Measurements from ENCODE around the gene FNDC11.
"Not testable (repeated sequence)": the region's sequence is repeated elsewhere in the genome, so short reads cannot be mapped to it uniquely, and the experiment has no call there.

The FNDC11 gene, protein sequence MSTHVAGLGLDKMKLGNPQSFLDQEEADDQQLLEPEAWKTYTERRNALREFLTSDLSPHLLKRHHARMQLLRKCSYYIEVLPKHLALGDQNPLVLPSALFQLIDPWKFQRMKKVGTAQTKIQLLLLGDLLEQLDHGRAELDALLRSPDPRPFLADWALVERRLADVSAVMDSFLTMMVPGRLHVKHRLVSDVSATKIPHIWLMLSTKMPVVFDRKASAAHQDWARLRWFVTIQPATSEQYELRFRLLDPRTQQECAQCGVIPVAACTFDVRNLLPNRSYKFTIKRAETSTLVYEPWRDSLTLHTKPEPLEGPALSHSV

DNA sequence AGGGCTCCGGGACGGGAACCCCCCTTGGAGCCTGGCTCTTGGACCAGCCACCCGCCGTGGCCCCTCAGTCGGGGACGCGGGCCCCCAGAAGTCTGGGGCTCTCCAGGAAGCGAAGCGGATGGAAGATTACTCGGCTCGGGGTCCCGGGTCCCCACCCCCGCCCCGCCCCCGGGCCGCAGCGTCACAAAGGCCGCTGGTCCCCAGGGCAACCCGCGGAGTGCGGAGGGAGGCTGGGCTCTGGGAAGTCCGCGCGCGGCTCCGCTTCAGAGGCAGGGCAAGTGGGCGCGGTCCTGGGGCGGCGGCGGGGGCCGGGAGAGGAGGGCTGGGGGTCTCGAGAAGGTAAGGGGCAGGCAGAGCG lies at the start of gene FNDC11:
TSS of gene FNDC11 (plus strand) at position 227 of the 358 bp plus-strand sequence. CDS start 1,505 bp downstream, outside the sequence.
- DNase-seq = peak; percentile 23

DNA sequence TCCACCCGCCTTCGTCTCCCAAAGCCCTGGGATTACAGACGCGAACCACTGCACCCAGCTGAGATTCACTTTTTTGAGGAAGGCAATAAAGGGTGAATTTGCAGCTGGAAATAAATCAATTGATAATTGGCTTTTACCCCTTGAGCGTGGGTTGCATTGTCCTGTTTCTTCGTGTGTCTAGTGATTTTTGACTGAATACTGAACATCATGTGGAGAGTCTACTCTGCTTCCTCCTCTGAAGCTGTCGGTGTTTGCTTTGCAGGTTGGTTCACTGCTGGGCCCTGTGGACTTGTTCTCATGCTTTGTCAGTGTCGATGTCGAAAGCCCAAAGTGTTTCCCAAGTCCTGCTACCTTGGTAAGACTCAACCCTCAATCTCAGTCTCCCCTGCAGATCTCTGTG lies 49.3 kb upstream of the FNDC11 start:
- no peak for DNase-seq

DNA sequence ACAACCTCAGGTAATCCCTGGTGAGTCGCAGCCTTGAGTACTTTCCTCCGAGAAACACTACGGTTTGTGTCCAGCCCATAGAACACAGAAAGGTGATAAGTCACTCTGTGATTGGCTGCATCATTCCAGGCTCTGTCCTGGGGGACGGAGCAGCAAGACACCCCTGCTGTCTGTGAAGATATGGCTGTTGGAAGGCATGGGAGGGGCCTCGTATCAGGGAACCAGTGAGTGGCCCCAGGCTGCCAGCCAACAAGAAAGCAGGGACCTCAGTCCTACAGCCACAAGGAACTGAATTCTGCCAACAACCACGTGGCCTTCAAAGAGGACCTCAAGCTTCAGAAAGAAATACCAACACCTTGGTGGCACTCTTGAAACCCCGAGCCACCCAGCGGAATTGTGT lies 48.7 kb upstream of the FNDC11 start:
- DNase-seq = no peak

DNA sequence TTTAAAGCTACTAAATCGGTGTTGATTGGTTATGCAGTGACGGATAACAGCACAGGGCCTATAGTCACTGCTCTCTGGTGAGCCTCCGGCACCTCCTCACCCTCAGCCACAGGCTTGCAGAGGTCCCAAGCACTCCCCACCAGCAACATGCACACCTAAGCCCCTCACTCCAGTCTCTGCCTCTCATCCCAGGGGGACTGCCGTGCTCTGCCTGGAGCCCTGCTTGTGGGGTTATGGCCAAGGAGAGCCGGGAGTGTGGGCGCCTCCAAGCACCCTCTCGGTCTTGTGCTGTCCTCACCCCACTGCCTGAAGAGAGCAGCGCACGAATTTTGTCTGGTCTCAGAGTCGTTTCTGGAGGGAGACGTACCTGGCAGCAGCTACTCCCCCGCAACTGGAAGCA lies 48.2 kb upstream of the FNDC11 start:
- DNase-seq = no peak

DNA sequence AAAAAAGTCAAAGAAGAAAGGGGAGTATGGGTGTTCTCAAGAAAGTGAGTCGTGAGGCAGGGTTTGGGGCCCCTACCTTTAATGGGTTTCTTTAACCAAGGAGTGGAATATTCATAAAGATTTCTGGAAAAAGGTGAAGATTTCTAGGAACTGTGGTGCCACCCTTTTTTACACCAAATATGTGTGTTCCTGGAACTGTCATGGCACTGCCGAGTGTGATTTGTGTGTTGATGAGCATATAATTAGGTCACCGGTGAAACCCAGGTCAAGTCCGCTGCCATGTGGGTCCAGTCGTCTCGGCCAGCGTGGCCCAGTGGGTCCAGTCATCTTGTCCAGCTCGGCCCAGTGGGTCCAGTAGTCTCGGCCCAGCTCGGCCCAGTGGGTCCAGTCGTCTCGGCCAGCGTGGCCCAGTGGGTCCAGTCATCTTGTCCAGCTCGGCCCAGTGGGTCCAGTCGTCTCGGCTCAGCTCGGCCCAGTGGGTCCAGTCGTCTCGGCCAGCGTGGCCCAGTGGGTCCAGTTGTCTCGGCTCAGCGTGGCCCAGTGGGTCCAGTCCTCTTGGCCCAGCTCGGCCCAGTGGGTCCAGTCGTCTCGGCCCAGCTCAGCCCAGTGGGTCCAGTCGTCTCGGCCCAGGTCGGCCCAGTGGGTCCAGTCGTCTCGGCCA lies 46.7 kb upstream of the FNDC11 start:
- DNase-seq = no peak

DNA sequence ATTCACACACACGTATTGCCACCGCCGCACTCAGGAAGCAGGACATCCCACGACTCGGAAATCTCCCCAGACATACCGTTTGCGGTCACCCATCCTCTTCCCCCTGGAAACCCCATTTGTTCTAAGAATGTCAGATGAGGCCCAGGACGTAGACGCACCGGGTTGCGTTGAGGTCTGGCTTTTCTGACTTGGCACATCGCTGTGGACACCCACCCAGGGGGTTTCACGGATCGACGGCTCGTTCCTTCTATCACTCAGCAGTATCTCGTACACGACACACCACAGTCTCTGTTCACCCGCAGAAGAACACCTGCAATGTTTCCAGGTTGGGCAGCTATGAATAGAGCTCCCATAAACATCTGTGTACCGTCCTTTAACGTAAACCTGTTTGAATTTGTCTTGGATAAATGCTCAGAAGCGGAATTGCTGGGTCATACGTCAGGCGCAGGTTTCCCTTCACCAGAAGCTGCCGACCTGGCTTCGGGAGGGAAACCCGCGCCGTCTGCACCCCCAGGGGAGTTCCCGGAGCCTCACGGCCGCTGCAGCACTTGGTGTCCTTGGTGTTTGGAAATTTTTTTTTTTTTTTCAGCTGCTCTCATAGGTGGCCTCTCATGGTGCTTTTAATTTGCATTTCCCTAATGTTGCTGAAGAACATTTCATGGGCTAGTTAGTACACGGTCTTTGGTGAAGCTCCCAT lies 45.7 kb upstream of the FNDC11 start:
- no peak for DNase-seq

DNA sequence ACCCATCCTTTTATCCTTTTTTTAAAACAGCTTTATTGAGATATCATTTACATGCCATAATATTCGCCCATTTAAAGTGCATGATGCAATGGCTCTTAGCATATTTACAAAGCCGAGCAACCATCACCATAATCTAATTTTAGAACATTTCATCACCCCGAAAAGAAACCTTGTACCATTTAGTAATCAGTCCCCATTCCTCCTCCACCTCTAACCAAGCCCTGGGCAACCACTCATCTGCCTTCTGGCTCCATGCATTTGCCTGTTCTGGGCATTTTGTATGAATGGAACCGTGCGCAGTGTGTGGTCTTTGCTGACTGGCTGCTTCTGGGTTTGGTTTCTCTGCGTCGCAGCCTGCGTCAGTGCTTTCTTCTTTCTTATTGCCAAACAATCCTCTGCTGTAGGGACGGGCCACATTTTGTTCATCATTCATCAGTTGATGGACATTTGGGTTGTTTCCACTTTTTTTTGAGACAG lies 44.8 kb upstream of the FNDC11 start:
- no peak for DNase-seq

DNA sequence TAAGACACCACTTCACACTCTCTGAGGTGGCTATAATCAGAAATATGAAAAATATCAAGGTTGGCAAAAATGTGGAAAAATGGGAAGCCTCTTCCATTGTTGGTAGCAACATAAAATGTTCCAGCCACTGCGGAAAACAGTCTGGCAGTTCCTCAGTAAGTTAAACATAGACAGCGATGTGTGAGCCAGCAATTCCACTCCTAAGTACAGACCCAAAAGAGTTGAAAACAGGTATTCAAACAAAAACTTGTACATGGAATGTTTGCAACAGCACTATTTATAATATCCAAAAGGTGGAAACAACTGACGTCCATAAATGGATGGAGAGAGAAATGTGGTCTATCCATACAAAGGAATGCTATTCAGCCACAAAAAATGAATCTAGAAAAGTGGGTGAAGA lies 40.8 kb upstream of the FNDC11 start:
- no peak for DNase-seq

DNA sequence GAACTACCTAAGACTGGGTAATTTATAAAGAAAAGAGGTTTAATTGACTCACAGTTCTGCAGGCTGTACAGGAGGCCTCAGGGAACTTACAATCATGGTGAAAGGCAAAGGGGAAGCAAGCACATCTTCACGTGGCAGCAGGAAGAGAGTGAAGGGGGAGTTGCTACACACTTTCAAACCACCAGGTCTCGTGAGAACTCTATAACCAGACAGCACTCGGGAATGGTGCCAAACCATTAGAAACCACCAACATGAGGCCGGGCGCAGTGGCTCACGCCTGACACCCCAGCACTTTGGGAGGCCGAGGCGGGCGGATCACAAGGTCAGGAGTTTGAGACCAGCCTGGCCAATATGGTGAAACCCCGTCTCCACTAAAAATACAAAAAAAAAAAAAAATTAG lies 39.4 kb upstream of the FNDC11 start:
- DNase-seq = not testable (repeated sequence)

DNA sequence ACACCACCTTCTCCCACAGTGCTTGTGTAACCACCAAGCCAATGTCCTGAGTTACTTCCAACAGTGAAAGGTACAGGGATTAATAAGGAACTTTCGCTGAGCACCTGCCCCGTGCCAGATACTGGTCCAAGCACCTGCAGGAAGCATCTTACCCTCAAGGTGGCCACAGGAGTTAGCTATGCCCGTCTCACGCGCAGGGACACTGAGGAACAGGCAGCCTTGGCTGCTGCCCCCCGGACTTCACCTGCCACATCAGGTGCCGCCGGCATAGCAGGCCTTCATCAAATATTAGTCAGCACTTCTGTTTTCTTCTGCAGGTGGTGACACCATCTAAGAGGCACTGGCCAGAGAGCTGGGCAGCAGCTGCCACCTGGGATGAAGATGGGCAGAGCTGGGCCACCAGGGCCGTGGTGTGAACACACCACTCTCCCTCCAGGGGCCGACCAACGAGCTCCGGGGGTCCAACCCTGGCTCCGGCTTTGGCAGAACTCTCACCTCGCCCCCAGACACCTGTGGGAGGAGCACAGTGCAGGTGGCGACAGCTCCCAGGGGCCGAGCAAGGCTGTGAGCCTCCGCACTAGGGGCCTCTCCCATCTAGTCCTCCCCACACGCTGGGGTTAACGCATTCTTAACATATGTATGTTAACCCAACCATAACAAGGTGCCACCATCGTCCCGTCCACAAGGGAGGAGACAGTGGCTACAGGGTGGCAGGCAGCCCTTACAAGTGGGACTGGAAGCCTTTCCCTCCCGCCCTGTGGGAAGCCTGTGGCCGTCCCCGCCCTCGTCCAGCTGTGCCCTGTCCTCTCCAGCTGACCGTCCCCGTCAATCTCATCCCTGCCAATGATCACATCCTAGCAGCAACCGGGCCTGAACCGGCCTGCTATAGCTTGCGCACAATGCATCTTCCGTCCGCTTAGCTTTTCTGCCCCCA lies 36.3 kb upstream of the FNDC11 start:
- no peak for DNase-seq

DNA sequence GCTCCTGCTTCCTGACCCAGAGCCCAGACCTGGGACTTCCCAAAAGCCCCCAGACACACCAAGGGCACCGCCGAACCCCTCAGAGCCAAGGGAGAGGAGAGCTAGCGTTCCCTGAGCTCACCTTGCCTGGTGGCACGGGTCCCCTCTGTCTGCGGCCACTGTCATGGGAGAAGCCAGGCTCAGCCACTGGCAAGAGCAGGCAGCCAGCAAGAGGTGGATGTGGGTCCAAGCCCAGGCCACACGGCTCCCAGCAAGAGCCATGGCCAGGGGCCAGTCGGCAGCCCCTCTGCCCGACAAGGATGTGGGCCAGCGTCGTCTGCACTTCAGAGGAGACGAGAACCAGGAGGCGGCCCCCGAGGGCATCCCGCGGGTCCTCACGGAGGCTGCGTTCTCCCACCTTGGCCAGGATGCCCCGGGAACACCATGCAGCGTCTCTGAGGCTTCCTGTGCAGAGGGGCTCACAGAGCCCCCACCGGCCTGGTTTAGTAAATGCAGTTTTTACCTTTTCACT lies 35.6 kb upstream of the FNDC11 start:
- no peak for DNase-seq

DNA sequence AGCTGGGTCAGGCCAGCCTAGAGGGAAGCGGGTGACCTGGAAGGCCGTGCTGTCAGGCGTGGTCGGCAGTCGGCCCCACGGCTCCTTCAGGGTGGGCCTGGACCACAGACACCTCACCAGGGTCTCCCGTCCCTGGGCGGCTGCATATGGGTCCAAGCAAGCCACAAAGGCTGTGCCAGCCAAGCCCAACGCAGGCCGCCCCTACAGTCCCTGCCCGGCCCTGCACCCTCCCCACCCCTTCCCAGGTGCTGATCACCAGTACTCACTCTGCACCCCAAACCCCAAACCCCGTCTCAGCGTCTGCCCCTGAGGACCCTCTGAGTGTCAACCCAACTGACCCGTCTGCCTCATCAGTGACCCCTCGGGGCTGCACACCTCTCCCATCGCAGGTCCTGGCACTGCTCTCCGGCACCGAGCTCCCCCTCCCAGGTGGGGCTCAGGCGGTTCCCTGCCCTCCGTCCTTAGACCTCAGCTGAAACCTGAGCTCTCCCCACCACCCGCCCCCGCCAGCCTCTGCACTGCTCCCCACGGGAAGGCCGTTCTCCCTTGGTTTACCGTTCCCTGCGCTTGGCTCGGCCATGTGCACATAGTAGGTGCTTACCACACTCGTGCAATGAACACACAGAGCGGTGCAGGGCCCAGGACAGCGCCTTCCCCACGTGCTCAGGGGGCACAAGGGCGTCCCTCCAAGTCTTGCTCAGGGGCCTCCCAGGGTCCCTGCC lies 34.9 kb upstream of the FNDC11 start:
- DNase-seq = no peak

DNA sequence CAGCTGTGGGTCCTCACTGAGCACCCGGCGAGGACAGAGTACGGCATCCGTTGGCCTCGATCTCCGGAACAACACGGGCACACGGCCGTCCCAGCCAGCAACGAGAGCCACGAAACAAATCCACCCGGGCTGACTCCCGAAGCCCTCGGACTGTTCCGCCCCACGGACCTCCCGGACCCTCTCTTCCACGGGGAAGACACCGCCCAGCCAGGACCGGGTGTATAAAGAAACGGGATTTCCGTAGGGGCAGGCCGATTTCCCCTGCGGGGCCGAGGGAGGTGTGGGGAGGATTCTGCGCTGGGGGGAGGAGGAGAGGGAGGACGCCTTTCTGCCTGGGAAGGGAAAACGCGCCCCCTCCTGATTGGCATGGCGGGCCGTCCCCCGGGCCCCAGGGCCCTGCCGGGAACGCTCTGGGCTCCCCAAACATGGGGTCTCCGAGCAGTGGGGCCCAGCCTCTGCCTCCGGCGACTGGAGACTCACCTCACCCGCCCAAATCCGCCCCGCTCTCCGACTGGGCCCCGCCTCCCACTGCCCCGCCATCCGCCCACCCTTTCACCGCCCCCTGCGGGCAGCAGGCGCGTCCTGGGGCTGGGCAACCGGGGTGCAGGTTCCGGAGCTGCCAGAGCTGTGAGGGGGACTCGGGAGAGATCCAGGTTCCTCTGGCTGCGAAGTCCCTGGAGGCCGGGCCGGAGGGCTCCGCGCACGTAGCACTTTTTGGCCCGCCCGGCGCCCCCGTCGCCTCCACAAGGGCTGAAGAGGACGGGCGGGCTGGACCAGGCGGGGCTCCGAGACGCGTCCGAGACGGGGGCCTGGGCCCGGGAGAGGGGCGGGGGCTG lies 34.1 kb upstream of the FNDC11 start:
- DNase-seq = peak; percentile 68

DNA sequence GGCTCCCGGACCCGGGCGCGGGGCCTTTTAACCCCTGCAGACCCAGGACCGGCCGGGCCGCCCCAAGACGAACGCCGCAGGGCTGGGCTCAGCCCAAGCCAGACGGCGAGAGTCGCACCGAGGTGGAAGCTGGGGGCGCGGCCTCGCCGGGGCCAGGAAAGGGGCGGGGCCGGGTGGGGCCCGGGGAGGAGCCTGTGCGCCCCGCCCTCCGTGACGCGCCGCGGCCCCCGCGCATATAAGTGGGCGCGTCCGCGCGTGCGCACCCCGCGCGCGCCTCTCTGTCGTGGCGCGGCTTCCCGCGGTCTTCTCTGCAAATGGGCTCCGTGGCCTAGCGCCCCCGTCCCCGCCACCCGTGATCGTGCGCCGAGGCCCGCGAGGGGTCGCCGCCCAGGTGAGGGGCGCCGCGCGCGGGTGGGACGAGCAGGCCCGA lies 33.4 kb upstream of the FNDC11 start, which contains the start of gene PPDPF:
TSS of gene PPDPF (plus strand) at position 262 of the 430 bp plus-strand sequence. CDS start 544 bp downstream, outside the sequence.
- DNase-seq = peak; percentile 83

DNA sequence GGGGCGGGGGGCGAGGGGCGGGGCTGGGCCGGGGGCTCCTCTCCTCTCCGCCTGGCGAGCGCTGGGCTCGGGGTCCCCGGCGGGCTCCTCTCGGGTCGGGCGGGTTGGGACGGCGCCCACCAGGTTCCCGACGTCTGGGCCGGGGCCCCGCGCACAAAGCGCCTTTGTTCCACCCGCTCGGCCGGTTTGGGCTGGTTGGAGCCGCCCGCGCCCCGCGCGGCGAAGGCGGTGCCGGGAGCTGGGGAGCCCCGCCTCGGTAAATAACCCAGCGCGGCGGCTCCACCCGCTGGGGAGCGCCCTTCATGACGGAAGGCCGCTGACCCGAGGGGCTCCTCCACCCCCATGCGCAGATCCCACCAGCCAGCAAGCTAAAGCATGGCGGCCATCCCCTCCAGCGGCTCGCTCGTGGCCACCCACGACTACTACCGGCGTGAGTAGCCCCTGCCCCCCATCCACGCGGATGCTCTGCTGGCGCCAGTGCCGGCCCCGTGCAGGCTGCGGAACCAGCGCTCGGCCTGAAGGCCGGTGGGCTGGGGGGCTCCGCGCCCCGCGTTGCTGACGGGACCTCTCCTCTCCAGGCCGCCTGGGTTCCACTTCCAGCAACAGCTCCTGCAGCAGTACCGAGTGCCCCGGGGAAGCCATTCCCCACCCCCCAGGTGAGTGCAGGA lies 32.9 kb upstream of the FNDC11 start:
- DNase-seq = peak; percentile 76

DNA sequence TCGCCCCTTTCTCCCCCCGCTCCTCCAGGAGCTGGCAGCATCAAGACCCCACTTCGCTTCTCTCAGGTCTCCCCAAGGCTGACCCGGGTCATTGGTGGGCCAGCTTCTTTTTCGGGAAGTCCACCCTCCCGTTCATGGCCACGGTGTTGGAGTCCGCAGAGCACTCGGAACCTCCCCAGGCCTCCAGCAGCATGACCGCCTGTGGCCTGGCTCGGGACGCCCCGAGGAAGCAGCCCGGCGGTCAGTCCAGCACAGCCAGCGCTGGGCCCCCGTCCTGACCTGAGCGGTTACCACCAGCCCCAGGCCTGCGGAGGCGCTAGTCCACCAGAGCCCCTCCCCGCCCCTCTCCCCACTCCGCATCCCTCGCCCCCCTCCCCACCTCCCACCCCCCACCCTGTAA lies 32.4 kb upstream of the FNDC11 start:
- no peak for DNase-seq

DNA sequence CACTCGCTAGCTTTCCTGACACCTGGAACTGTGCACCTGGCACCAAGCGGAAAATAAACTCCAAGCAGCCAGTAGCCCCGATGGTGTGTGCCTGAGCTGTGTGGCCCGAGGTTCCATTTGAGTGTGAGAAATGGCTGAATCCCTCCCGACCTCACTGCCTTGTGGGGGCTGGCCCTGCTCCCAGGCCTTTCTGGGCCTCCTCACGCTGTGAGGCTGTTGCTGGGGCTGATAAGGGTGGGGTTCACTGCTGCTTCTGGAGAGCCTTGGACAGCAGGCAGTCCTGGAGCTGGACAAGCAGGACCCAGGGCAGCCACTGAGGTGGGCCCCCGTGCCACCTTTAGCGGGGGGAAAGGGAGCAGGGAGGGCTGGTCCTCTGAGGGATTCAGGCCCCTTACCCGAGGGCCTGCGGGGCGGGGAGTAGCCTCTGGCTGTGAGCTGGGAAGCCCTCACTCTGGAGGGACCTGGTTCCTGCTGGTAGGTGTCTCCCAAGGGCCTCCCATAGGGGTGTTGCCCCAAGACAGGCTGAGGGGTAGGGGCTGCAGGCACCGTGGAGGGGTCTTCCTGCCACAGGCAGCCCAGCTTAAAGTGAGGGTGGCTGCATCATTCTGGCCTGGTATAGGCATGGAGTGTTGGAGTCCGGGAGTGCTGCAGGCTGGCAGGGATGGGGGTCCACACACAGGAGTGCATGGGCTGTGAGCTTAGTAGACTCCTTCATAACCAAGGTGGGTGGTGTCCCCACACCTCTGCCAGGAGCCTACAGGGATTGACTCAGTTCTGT lies 31.7 kb upstream of the FNDC11 start:
- no peak for DNase-seq

DNA sequence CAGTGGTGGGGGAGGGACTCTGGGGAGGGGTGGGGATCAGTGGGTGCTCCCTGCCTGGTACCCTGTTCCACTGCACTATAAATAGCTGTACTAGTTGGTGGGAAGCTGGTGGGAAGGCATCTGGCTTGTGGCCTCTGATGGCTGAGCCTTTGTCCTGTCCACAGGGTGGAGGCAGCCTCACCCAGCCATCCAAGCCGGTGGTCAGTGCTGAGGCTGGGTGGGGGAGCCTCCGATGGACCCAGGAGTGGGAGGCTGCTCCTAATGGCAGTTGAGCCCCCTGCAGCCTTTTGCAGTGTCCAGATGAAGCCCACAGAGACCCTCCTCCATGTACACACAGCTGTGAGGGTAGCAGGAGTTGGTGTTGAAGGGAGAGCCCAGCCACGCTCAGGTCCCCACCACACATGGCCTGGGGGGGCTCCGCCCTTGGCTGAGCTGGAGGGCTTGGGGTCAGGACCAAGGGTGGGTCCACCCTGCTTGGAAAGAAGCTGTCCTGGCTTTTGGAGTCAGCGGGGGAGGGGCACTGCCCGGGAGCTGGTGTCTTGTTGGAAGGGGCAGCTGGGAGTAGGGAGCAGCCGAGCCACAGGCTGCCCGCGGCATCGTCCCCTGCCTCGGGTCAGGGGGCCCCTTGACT lies 30.9 kb upstream of the FNDC11 start:
- no peak for DNase-seq

DNA sequence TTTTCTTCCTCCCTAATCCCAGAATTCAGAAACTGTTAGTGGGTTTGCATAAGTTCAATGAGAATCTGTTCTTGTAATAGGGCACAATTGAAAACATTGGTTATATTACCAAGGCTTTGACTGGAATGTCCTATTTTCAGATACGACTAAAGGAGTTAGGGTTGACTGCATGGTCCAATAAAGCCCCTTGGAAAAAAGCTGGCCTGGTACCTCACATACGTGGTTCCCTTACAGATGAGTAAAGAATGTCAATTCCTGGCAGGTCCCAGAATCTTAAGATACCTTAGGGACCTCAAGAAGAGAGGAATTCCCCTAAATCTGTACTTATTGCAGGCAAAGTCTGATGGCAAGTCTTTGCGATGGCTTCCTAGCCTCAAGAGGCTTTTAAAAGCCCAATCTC lies 28.8 kb upstream of the FNDC11 start:
- no peak for DNase-seq
